ENCODE results near the gene UCK1. TPM values are rescaled to one million over a fixed set of nuclear protein-coding genes. Genes with fewer than 3 reads are reported as not detected.

The UCK1 gene
- total and polyA plus RNA-seq, 2 of the 13 experiments (the other 11 are each of a cell fraction or from before 2014, with no cell fraction given): 11.0 to 24.1 TPM

DNA sequence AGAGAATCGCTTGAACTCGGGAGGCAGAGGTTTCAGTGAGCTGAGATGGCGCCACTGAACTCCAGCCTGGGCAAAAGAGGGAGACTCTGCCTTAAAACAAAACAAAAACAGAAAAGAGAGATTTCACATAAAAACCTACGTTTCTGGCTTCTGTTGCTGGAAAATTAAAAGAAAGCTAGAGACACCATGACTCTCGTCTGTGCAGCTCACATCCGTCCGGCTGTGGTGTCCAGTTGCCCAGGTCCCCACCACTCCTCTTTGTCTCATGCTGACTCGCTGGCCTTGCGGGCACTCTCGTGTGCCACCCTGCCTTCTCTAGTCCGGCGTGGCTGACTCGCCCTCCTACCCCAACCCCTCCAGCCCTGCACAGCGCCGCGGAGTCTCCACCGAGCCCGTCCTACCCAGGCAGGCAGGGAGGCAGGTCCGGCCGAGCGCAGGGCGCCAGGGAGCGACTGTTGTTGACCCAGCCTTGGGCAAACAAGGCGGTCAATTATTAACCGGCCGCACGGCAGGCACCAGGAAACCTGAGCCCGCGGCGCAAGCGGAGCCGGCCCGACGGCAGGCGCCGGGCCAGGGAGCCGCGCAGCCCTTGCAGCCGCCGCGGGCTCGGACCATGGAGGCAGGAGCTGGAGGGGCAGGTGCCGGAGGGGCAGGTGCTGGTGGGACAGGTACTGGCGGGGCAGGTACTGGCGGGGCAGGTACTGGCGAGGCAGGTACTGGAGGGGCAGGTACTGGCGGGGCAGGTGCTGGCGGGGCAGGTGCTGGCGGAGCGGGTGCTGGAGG lies 14.1 kb upstream of the UCK1 start, which contains the start of gene PRRT1B (continued):
- TF ChIP-seq, protein P1, sequence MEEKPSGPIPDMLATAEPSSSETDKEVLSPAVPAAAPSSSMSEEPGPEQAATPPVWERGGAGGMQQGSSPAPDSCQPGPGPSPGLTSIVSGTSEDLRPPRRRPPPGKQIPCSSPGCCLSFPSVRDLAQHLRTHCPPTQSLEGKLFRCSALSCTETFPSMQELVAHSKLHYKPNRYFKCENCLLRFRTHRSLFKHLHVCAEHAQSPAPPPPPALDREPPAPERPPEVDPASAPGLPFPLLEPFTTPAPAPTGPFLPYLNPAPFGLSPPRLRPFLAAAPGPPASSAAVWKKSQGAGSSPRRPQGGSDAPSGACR (CRISPR knock-in tag; IDR thresholded peaks at IDR 0.05): 0 out of 2 replicates have a peak, but pooled peaks have one; percentile 47
- peak; percentile 47; the same call in 1 of the 2 replicates for TF ChIP-seq FOSL2 (CRISPR knock-in tag; IDR thresholded peaks at IDR 0.05)
- TF ChIP-seq HNF4A (CRISPR knock-in tag; IDR thresholded peaks at IDR 0.05): peak; percentile 43; the same call in 1 of the 2 replicates
- 0 out of 2 replicates have a peak, but pooled peaks have one; percentile 23 for TF ChIP-seq ZNF792 (CRISPR knock-in tag; IDR thresholded peaks at IDR 0.05)
- no peak for TF ChIP-seq CEBPB (IDR thresholded peaks at IDR 0.05; ENCODE audit: borderline replicate concordance, low read depth, low read length)
- no peak for TF ChIP-seq ZNF296 (CRISPR knock-in tag; conservative IDR thresholded peaks at IDR 0.05)
- TF ChIP-seq GATA4 (IDR thresholded peaks at IDR 0.05; ENCODE audit: borderline replicate concordance, low read depth): no peak
- no peak for TF ChIP-seq ZNF337 (CRISPR knock-in tag; IDR thresholded peaks at IDR 0.05; ENCODE audit: borderline replicate concordance, low read depth)
- no peak for TF ChIP-seq ZKSCAN1 (IDR thresholded peaks at IDR 0.05; ENCODE audit: low read length)
- TF ChIP-seq KAT2B (IDR thresholded peaks at IDR 0.05; ENCODE audit: borderline replicate concordance, low read depth, low read length): no peak
- no peak for TF ChIP-seq ZNF776 (CRISPR knock-in tag; IDR thresholded peaks at IDR 0.05)
- no peak for TF ChIP-seq ELF4 (CRISPR knock-in tag; IDR thresholded peaks at IDR 0.05; ENCODE audit: borderline replicate concordance)
- TF ChIP-seq ZFY (CRISPR knock-in tag; IDR thresholded peaks at IDR 0.05): peak; percentile 41; the same call in 1 of the 2 replicates
- TF ChIP-seq, protein P2, sequence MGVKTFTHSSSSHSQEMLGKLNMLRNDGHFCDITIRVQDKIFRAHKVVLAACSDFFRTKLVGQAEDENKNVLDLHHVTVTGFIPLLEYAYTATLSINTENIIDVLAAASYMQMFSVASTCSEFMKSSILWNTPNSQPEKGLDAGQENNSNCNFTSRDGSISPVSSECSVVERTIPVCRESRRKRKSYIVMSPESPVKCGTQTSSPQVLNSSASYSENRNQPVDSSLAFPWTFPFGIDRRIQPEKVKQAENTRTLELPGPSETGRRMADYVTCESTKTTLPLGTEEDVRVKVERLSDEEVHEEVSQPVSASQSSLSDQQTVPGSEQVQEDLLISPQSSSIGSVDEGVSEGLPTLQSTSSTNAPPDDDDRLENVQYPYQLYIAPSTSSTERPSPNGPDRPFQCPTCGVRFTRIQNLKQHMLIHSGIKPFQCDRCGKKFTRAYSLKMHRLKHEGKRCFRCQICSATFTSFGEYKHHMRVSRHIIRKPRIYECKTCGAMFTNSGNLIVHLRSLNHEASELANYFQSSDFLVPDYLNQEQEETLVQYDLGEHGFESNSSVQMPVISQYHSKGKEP (CRISPR knock-in tag; IDR thresholded peaks at IDR 0.05): no peak
- no peak for TF ChIP-seq SP140L (CRISPR knock-in tag; IDR thresholded peaks at IDR 0.05; ENCODE audit: borderline replicate concordance)
- TF ChIP-seq ZNF841 (CRISPR knock-in tag; IDR thresholded peaks at IDR 0.05; ENCODE audit: borderline replicate concordance): no peak
- TF ChIP-seq ZNF432 (CRISPR knock-in tag; IDR thresholded peaks at IDR 0.05; ENCODE audit: borderline replicate concordance): no peak
- TF ChIP-seq POLR2G (IDR thresholded peaks at IDR 0.05; ENCODE audit: low read depth, low read length): no peak
- no peak for TF ChIP-seq ZNF260 (CRISPR knock-in tag; IDR thresholded peaks at IDR 0.05; ENCODE audit: borderline replicate concordance, low read depth)
- peak; percentile 66; the same call in 1 of the 2 replicates for TF ChIP-seq ZC3H13 (CRISPR knock-in tag; IDR thresholded peaks at IDR 0.05)
- 0 out of 2 replicates have a peak, but pooled peaks have one; percentile 69 for TF ChIP-seq MEIS1 (CRISPR knock-in tag; IDR thresholded peaks at IDR 0.05; ENCODE audit: borderline replicate concordance)
- TF ChIP-seq ZNF34 (CRISPR knock-in tag; IDR thresholded peaks at IDR 0.05; ENCODE audit: borderline replicate concordance): no peak
- TF ChIP-seq RFXANK (CRISPR knock-in tag; IDR thresholded peaks at IDR 0.05): no peak
- TF ChIP-seq, protein P3, sequence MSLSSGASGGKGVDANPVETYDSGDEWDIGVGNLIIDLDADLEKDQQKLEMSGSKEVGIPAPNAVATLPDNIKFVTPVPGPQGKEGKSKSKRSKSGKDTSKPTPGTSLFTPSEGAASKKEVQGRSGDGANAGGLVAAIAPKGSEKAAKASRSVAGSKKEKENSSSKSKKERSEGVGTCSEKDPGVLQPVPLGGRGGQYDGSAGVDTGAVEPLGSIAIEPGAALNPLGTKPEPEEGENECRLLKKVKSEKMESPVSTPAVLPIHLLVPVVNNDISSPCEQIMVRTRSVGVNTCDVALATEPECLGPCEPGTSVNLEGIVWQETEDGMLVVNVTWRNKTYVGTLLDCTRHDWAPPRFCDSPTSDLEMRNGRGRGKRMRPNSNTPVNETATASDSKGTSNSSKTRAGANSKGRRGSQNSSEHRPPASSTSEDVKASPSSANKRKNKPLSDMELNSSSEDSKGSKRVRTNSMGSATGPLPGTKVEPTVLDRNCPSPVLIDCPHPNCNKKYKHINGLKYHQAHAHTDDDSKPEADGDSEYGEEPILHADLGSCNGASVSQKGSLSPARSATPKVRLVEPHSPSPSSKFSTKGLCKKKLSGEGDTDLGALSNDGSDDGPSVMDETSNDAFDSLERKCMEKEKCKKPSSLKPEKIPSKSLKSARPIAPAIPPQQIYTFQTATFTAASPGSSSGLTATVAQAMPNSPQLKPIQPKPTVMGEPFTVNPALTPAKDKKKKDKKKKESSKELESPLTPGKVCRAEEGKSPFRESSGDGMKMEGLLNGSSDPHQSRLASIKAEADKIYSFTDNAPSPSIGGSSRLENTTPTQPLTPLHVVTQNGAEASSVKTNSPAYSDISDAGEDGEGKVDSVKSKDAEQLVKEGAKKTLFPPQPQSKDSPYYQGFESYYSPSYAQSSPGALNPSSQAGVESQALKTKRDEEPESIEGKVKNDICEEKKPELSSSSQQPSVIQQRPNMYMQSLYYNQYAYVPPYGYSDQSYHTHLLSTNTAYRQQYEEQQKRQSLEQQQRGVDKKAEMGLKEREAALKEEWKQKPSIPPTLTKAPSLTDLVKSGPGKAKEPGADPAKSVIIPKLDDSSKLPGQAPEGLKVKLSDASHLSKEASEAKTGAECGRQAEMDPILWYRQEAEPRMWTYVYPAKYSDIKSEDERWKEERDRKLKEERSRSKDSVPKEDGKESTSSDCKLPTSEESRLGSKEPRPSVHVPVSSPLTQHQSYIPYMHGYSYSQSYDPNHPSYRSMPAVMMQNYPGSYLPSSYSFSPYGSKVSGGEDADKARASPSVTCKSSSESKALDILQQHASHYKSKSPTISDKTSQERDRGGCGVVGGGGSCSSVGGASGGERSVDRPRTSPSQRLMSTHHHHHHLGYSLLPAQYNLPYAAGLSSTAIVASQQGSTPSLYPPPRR (CRISPR knock-in tag; IDR thresholded peaks at IDR 0.05; ENCODE audit: borderline replicate concordance): peak; percentile 96

All from HepG2 (cell line).